Cardiac fibroblast (primary cell): ENCODE results near the gene ACOX3.
"Not testable (repeated sequence)": the region's sequence is repeated elsewhere in the genome, so short reads cannot be mapped to it uniquely, and the experiment has no call there.

Experiments used
- DNase-seq, 2 donors: peaks; one replicate each; pipeline versions ENCODE4 v3.0.0 to v3.0.0-alpha.2; 2010; ENCODE audit warnings: low read depth in 2 of 2
- H3K4me3 ChIP-seq, 2 donors: replicated peaks in 1 of 2; 1 replicate in 1 of 2; 2 replicates in 1 of 2; pipeline ENCODE4 v1.5.1; 2011; ENCODE audit warnings: low read depth in 2 of 2, low read length in 2 of 2, mild to moderate bottlenecking in 2 of 2, moderate library complexity in 1 of 2
- TF ChIP-seq, protein P1 (sequence below): IDR thresholded peaks from one replicate; pipeline ENCODE4 v1.5.1; 2011; ENCODE audit warnings: low read depth, mild to moderate bottlenecking, low read length, inconsistent platforms

The ACOX3 gene

DNA sequence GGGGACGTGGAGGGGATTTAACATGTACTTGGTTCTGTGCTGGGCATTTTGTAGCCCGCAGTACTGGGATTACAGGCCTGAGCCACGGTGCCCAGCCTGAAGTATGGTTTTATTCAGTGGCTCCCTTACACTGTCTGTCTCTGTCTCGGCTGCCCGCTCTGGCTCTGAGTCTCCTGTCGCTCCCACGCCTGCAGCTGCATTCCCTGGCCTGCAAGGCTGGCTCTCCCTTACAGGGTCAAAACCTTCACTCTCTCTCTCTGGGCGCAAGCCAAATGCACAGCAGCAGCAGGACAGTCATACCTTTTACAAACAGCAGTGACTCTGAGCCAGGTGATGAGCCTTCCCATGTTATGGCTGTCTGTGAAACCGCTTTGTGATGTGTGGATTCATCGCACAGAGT, 98.8 kb downstream of the ACOX3 start:
- DNase-seq: no peak
- TF ChIP-seq, protein P1, sequence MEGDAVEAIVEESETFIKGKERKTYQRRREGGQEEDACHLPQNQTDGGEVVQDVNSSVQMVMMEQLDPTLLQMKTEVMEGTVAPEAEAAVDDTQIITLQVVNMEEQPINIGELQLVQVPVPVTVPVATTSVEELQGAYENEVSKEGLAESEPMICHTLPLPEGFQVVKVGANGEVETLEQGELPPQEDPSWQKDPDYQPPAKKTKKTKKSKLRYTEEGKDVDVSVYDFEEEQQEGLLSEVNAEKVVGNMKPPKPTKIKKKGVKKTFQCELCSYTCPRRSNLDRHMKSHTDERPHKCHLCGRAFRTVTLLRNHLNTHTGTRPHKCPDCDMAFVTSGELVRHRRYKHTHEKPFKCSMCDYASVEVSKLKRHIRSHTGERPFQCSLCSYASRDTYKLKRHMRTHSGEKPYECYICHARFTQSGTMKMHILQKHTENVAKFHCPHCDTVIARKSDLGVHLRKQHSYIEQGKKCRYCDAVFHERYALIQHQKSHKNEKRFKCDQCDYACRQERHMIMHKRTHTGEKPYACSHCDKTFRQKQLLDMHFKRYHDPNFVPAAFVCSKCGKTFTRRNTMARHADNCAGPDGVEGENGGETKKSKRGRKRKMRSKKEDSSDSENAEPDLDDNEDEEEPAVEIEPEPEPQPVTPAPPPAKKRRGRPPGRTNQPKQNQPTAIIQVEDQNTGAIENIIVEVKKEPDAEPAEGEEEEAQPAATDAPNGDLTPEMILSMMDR: no peak
- H3K4me3 ChIP-seq: no peak overlapping the region

DNA sequence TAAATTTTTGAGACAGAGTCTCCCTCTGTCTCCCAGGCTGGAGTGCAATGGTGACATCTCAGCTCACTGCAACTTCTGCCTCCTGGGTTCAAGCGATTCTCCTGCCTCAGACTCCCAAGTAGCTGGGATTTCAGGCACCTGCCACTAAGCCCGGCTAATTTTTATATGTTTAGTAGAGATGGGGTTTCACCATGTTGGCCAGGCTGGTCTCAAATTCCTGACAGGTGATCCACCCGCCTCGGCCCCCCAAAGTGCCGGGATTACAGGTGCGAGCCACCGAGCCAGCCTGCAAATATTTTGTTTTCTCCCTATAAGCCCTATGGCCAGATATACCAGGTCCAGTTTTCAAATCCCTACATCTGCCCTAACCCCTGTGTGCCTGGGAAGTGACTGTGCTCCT, 99.2 kb downstream of the ACOX3 start:
- DNase-seq, H3K4me3 ChIP-seq: not testable (repeated sequence)

DNA sequence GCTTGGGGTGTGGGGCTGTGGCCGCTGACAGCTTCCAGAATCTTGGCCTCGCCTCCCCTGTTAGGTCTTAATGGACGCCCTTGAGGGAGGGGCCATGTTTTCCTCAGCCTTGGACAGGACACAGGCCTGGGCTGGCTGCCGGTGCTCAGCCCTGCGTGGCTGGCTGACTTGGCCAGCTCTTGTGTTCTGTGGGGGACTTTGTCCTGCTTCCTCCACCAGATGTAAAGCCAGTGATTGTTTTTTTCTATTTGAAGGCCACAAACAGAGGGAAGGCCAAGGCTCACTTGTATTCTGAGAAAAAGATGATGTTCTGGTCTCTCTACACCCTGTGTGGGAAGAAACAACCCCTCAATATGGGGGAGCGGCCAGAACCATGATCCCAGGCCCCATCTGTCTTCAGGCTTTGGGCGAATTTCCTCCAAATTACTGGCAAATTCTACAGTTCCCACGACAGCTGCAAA, 99.7 kb downstream of the ACOX3 start:
- DNase-seq: peak in 1 of 2 donors; percentile 40
- no peak overlapping the region for H3K4me3 ChIP-seq
- TF ChIP-seq, protein P1: no peak

DNA sequence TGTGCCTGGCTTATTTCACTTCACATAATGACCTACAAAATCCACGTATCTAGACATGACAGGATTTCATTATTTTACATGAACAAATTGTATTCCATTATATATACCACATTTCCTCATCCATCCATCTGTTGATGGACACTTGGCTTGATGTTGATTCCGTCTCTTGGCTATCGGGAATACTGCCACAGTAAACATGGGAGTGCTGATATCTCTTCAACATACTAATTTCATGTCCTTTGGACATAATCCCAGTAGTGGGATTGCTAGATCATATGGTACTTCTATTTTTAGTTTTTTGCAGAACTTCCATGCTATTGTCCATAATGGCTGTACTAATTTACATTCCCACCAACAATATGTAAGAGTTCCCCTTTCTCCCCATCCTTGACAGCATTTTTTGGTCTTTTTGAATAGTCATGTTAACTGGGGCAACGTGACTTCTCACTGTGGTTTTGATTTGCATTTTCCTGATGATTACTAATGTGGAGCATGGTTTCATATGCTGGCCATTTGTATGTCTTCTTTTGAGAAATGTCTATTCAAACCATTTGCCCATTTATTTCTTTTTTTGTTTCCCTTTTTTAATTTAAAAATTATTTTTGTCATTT, 102.1 kb downstream of the ACOX3 start:
- TF ChIP-seq, protein P1: no peak
- no peak for DNase-seq
- H3K4me3 ChIP-seq: no peak overlapping the region

DNA sequence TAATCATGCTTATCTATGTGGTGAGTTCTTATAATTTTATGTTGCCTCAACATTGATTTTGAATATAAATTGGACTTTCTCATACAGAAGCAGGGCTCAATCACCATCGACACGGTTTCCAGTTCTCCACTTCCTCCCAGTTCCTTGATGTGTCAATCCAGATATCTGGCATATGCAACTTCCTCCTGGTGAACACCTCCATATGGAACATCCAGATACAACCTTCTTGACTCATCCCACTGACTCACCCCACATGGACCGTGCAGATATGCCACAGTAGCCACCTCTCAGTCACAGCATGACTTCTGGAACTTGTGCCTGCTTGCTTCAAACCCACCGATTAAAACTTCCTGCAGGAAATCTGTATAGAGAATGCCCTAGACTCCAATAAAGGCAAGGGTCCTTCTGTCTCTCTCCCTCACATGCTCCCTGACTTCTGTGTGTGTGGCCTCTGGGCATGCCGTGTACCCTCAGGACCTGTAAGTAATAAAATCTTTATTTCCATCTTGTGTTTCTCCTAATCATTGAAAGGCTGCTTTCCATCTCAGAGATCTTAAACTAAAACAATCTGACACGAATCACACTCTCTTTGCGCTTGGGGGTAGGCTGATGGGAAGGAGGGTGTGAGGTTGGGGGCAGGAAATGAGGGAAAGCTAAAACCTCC, 104.0 kb downstream of the ACOX3 start:
- TF ChIP-seq, protein P1: no peak
- no peak overlapping the region for H3K4me3 ChIP-seq
- peak in 1 of 2 donors; percentile 53 for DNase-seq

DNA sequence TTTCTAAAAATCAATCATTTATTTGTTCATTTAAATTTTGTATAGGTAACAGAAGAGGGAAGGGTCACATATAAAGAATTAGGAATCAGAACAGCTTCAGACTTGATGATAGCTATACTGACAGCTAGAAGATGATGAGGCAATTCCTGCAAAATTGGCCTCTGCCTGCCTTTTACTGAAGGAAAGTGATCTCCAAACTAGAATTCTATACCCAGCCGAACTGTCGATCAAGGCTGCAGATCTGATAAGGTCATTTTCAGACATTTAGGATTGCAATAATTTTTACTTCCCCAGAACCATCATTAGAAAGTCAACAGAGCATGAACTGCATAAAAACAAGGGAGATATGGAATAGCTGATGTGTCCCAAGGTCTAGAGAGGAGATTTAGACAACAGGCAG, 104.7 kb downstream of the ACOX3 start:
- TF ChIP-seq, protein P1: no peak
- no peak for DNase-seq

DNA sequence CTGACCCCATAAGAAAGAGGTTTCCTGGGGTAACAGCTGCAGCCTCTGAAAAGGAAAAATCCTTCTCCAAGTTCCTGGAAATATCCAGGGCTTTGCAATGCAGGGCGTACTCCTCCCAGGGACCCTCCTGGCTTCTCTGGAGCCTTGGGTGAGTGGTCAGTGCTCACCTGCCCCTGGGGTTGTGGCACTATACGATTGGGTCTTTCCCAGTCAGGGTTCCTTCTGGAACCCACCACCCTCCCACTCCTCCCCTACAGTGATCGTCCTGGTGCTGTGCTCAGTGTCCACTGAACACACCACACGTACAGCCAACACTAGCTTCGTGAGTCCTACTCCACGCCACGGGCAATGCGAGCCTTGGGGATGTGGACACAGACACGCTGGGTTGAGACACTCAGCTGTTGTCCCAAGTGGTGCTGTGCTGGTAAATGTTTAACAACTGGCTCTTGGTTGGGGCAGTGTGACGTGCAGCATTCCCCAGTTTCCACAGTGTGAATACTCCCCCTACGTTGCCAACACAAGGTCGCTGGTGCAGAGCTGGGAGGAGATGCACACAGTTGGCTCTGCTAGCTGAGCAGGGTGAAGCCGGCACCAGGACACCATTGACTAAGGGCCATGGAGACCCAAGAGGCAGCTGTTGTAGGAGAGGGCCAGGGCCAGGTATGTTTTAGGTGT, 105.6 kb downstream of the ACOX3 start:
- no peak overlapping the region for H3K4me3 ChIP-seq
- TF ChIP-seq, protein P1: no peak
- no peak for DNase-seq

More for the DNA sequence above, 104.7 kb downstream of the ACOX3 start:
- H3K4me3 ChIP-seq: no peak overlapping the region
